ENCODE results near the gene ACOXL. TPM values are rescaled to one million over a fixed set of nuclear protein-coding genes. Genes with fewer than 3 reads are reported as not detected.

Gene ACOXL
- total and polyA plus RNA-seq, 3 experiments from 2014 or later: 0.27 TPM; not detected in 2

DNA sequence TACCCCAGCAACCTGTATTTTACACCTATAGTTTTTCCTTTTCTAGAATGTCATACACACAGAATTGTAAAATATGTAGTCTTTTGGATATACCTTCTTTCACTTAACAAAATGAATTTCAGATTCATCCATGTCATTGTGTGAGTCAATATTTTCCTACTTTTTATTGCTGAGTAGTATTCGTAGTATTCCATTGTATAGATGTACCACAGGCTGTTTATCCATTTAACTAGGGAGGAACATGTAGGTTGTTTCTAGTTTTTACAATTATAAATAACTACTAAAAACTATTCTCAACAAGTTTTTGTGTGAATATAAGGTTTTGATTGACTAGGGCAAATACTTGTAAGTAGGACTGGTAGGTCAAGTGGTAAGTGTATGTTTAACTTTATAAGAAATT, 187.4 kb downstream of the ACOXL start:
- POLR2A ChIA-PET: no interaction called here
- Mint-ChIP-seq H3K27ac (no peak overlapping the region), H3K4me1 (no peaks in the 10 kb centered on the region), H3K4me3 (no peak overlapping the region), H3K36me3 (peaks cover 0 to 14% (median 1%) of the 10 kb centered on the region in 3 donors), H3K9me3 (peaks cover 6 to 11% (median 7%) of the 10 kb centered on the region in 5 donors), H3K27me3 (peaks cover 9 to 11% of the 10 kb centered on the region in 2 donors)
- Histone ChIP-seq H3K4me3 (ENCODE audit: low read length) (no peak overlapping the region), H3K9me3 (ENCODE audit: low read length) (no peaks in the 10 kb centered on the region), H3K27ac (ENCODE audit: low read depth, low read length) (no peak overlapping the region), H3K4me1 (ENCODE audit: insufficient read depth, low read length) (no peaks in the 10 kb centered on the region), H3K36me3 (ENCODE audit: insufficient read depth, low read length) (no peaks in the 10 kb centered on the region), H3K27me3 (ENCODE audit: insufficient read depth, low read length, poor library complexity, severe bottlenecking) (no peaks in the 10 kb centered on the region)
- DNase-seq: no peak
- CTCF ChIA-PET: no interaction called here

DNA sequence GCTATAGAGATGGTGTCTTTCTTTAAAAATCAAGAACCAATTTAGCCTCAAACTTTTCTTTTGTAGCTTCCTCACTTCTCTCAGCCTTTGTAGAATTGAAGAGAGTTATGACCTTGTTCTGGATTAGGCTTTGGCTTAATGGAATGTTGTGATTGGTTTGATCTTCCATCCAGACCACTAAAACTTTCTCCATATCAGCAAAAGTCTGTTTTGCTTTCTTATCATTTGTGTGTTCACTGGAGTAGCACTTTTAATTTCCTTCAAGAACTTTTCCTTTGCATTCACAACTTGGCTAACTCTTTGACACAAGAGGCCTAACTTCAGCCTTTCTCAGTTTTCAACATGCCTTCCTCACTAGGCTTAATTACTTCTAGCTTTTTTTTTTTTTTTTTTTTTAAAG, 193.1 kb downstream of the ACOXL start:
- no peak overlapping the region for H3K4me3 Mint-ChIP-seq
- H3K27ac Mint-ChIP-seq: no peak overlapping the region
- peaks cover 1 to 4% of the 10 kb centered on the region in 2 donors for H3K27me3 Mint-ChIP-seq
- peaks cover 0 to 16% (median 3%) of the 10 kb centered on the region in 3 donors for H3K36me3 Mint-ChIP-seq
- no peaks in the 10 kb centered on the region for H3K9me3 ChIP-seq (ENCODE audit: low read length)
- H3K27ac ChIP-seq (ENCODE audit: low read depth, low read length): no peak overlapping the region
- peaks cover 0 to 13% (median 8%) of the 10 kb centered on the region in 5 donors for H3K9me3 Mint-ChIP-seq
- H3K27me3 ChIP-seq (ENCODE audit: insufficient read depth, low read length, poor library complexity, severe bottlenecking): no peaks in the 10 kb centered on the region
- H3K4me3 ChIP-seq (ENCODE audit: low read length): no peak overlapping the region
- no peaks in the 10 kb centered on the region for H3K36me3 ChIP-seq (ENCODE audit: insufficient read depth, low read length)
- CTCF ChIA-PET: no interaction called here
- DNase-seq: no peak
- no peaks in the 10 kb centered on the region for H3K4me1 Mint-ChIP-seq
- POLR2A ChIA-PET: no interaction called here
- no peaks in the 10 kb centered on the region for H3K4me1 ChIP-seq (ENCODE audit: insufficient read depth, low read length)

DNA sequence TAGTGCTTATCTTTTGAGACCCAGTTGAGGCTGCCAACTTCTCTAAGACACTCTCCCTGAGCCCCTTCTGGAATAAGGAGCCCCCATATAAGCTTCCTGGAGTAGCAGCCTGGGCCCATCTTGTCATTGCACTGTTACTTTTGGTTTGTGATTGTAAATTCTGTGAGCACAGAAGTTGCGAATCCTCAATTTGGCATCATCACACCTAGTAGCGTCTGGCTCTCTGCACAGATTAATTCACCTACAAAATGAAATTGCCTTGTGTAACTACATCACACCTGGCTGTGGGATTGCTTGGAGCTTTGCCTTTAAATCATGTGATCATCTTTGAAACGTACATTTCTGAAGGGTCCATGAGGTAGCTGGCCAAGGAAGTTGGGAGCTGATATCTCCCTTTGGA, 195.2 kb downstream of the ACOXL start:
- Mint-ChIP-seq H3K4me1 (no peaks in the 10 kb centered on the region), H3K27me3 (peaks cover 1 to 7% of the 10 kb centered on the region in 2 donors), H3K27ac (no peak overlapping the region), H3K36me3 (peaks cover 0 to 20% (median 3%) of the 10 kb centered on the region in 3 donors), H3K4me3 (no peak overlapping the region), H3K9me3 (peaks cover 0 to 17% (median 13%) of the 10 kb centered on the region in 5 donors)
- Histone ChIP-seq H3K27ac (ENCODE audit: low read depth, low read length) (no peak overlapping the region), H3K9me3 (ENCODE audit: low read length) (no peaks in the 10 kb centered on the region), H3K4me3 (ENCODE audit: low read length) (no peak overlapping the region), H3K36me3 (ENCODE audit: insufficient read depth, low read length) (no peaks in the 10 kb centered on the region), H3K27me3 (ENCODE audit: insufficient read depth, low read length, poor library complexity, severe bottlenecking) (no peaks in the 10 kb centered on the region), H3K4me1 (ENCODE audit: insufficient read depth, low read length) (no peaks in the 10 kb centered on the region)
- DNase-seq: no peak
- ChIA-PET POLR2A (no interaction called here), CTCF (no interaction called here)

DNA sequence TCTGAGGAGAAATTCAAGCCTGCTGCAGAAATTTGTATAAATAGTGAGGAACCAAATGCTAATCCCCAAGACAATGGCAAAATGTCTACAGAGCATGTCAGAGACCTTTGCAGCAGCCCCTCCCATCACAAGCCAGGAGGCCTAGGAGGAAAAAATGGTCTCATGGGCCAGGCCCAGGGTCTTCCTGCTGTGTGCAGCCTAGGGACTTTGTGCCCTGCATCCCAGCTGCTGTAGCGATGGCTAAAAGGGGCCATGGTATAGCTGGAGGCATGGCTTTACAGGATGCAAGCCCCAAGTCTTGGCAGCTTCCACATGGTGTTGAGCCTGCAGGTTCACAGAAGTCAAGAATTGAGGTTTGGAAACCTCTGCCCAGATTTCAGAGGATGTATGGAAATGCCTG, 197.2 kb downstream of the ACOXL start:
- ChIA-PET CTCF (no interaction called here), POLR2A (no interaction called here)
- Mint-ChIP-seq H3K4me3 (no peak overlapping the region), H3K9me3 (peaks cover 0 to 17% (median 13%) of the 10 kb centered on the region in 5 donors), H3K4me1 (no peaks in the 10 kb centered on the region), H3K36me3 (peaks cover 0 to 20% (median 1%) of the 10 kb centered on the region in 3 donors), H3K27me3 (peaks cover 4 to 7% of the 10 kb centered on the region in 2 donors), H3K27ac (no peak overlapping the region)
- Histone ChIP-seq H3K36me3 (ENCODE audit: insufficient read depth, low read length) (no peaks in the 10 kb centered on the region), H3K4me1 (ENCODE audit: insufficient read depth, low read length) (no peaks in the 10 kb centered on the region), H3K4me3 (ENCODE audit: low read length) (no peak overlapping the region), H3K27ac (ENCODE audit: low read depth, low read length) (no peak overlapping the region), H3K27me3 (ENCODE audit: insufficient read depth, low read length, poor library complexity, severe bottlenecking) (no peaks in the 10 kb centered on the region), H3K9me3 (ENCODE audit: low read length) (no peaks in the 10 kb centered on the region)
- no peak for DNase-seq

DNA sequence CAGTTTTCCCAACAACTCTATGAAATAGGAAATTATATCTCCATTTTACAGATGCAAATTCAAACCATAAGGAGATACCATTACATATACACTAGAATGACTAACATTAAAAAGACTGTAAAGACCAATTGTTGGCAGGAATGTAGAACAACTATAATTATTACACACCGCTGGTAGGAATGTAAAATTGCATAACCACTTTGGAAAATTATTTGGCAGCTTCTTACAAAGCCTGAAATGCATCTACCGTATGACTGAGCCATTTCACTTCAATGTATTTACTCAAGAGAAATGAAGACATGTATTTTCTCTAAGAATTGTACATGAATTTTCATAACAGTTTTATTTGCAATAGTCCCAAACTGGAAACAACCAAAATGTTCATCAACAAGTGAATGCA, 199.3 kb downstream of the ACOXL start:
- H3K4me1 Mint-ChIP-seq: no peaks in the 10 kb centered on the region
- Histone ChIP-seq H3K27ac (ENCODE audit: low read depth, low read length) (no peak overlapping the region), H3K9me3 (ENCODE audit: low read length) (no peaks in the 10 kb centered on the region), H3K4me3 (ENCODE audit: low read length) (no peak overlapping the region), H3K4me1 (ENCODE audit: insufficient read depth, low read length) (no peaks in the 10 kb centered on the region), H3K36me3 (ENCODE audit: insufficient read depth, low read length) (no peaks in the 10 kb centered on the region), H3K27me3 (ENCODE audit: insufficient read depth, low read length, poor library complexity, severe bottlenecking) (no peaks in the 10 kb centered on the region)
- H3K27ac Mint-ChIP-seq: no peak overlapping the region
- H3K36me3 Mint-ChIP-seq: peaks cover 0 to 20% (median 1%) of the 10 kb centered on the region in 3 donors
- ChIA-PET CTCF (no interaction called here), POLR2A (no interaction called here)
- H3K4me3 Mint-ChIP-seq: no peak overlapping the region
- no peak for DNase-seq
- peaks cover 4 to 10% of the 10 kb centered on the region in 2 donors for H3K27me3 Mint-ChIP-seq
- H3K9me3 Mint-ChIP-seq: peaks cover 0 to 17% (median 13%) of the 10 kb centered on the region in 5 donors

DNA sequence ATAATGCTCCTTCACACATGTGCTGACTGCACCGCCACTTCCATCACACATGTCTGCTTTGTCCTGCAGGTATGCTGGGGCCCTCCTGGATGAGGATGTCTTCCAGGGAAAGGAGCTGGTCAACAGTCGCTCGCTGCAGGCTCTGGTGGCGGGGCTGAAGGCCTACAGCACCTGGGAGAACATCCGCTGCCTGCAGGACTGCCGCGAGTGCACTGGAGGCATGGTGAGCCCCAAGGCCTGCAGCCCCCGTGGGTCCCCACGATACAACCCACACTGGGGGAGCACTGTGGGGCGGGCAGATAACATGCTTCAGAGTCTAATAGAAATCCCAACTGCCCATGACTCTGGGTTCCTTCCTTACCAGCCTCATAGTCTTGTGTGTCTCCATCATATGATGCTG, 201.0 kb downstream of the ACOXL start:
- POLR2A ChIA-PET: no interaction called here
- no peak overlapping the region for H3K27ac ChIP-seq (ENCODE audit: low read depth, low read length)
- peaks cover 0 to 17% (median 13%) of the 10 kb centered on the region in 5 donors for H3K9me3 Mint-ChIP-seq
- no peaks in the 10 kb centered on the region for H3K27me3 ChIP-seq (ENCODE audit: insufficient read depth, low read length, poor library complexity, severe bottlenecking)
- H3K4me3 Mint-ChIP-seq: no peak overlapping the region
- no peaks in the 10 kb centered on the region for H3K4me1 ChIP-seq (ENCODE audit: insufficient read depth, low read length)
- no peak overlapping the region for H3K27ac Mint-ChIP-seq
- H3K9me3 ChIP-seq (ENCODE audit: low read length): no peaks in the 10 kb centered on the region
- CTCF ChIA-PET: no interaction called here
- no peaks in the 10 kb centered on the region for H3K36me3 ChIP-seq (ENCODE audit: insufficient read depth, low read length)
- peaks cover 4 to 10% of the 10 kb centered on the region in 2 donors for H3K27me3 Mint-ChIP-seq
- no peak for DNase-seq
- H3K4me3 ChIP-seq (ENCODE audit: low read length): no peak overlapping the region
- no peaks in the 10 kb centered on the region for H3K4me1 Mint-ChIP-seq
- H3K36me3 Mint-ChIP-seq: peaks cover 0 to 16% (median 0%) of the 10 kb centered on the region in 3 donors

DNA sequence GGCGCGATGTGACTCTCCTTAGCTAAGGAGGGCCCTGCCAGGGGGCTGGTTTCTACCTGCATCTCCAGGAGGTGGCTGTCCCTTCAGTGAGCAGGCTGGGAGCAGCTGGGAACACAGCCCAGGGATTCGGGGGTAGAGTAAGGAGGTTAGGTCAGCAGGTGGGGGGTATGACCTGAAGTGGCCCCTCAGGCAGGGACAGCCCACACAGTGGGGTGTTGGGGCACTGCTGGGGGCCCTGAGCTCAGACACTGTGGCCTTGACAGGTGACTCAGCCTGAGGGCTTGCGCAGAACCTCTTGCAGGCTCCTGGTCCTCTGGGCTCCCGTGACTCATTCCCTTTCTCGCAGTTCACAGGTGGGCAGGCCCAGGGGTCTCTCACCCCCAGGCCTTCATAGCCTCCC, 202.6 kb downstream of the ACOXL start:
- Histone ChIP-seq H3K27ac (ENCODE audit: low read depth, low read length) (no peak overlapping the region), H3K36me3 (ENCODE audit: insufficient read depth, low read length) (no peaks in the 10 kb centered on the region), H3K9me3 (ENCODE audit: low read length) (no peaks in the 10 kb centered on the region), H3K4me1 (ENCODE audit: insufficient read depth, low read length) (no peaks in the 10 kb centered on the region), H3K4me3 (ENCODE audit: low read length) (no peak overlapping the region), H3K27me3 (ENCODE audit: insufficient read depth, low read length, poor library complexity, severe bottlenecking) (no peaks in the 10 kb centered on the region)
- peak overlapping the region in 1 of 8 donors; percentile 74 for H3K27ac Mint-ChIP-seq
- no peak for DNase-seq
- H3K4me1 Mint-ChIP-seq: no peaks in the 10 kb centered on the region
- H3K4me3 Mint-ChIP-seq: no peak overlapping the region
- peaks cover 0 to 9% (median 0%) of the 10 kb centered on the region in 3 donors for H3K36me3 Mint-ChIP-seq
- H3K9me3 Mint-ChIP-seq: peaks cover 0 to 9% (median 8%) of the 10 kb centered on the region in 5 donors
- POLR2A ChIA-PET: no interaction called here
- CTCF ChIA-PET: no interaction called here
- peaks cover 4 to 10% of the 10 kb centered on the region in 2 donors for H3K27me3 Mint-ChIP-seq

DNA sequence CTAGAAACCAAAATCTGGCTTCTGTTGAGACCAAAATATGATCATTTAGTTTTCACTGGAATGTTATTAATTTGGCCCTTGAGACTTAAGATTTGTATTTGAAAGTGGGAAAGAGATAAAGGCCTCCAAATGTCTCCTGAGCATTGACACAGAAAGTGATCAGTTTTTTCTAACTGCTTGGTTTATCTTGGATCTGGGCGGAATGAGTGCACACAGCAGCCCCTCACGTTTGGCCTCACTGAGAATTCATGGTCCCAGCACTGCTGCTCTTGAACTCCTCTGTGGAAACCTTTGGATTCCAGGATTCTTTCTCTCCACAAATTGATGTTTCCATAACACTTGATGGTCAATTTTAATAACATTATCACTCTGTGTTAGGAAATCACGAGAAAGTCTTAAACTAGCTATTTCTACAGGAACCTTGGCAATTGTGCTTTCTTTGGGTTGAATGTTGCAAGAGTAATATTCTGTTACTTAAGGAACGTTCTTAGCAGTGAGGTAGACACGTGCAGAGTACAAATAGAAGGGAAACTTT, 208.1 kb downstream of the ACOXL start:
- CTCF ChIA-PET: no interaction called here
- Histone ChIP-seq H3K4me3 (ENCODE audit: low read length) (no peak overlapping the region), H3K36me3 (ENCODE audit: insufficient read depth, low read length) (no peaks in the 10 kb centered on the region), H3K9me3 (ENCODE audit: low read length) (no peaks in the 10 kb centered on the region), H3K27me3 (ENCODE audit: insufficient read depth, low read length, poor library complexity, severe bottlenecking) (no peaks in the 10 kb centered on the region), H3K4me1 (ENCODE audit: insufficient read depth, low read length) (no peaks in the 10 kb centered on the region), H3K27ac (ENCODE audit: low read depth, low read length) (no peak overlapping the region)
- Mint-ChIP-seq H3K4me3 (no peak overlapping the region), H3K4me1 (no peaks in the 10 kb centered on the region), H3K36me3 (no peaks in the 10 kb centered on the region), H3K9me3 (no peaks in the 10 kb centered on the region), H3K27ac (no peak overlapping the region), H3K27me3 (peaks cover 0 to 3% of the 10 kb centered on the region in 2 donors)
- no peak for DNase-seq
- POLR2A ChIA-PET: no interaction called here

DNA sequence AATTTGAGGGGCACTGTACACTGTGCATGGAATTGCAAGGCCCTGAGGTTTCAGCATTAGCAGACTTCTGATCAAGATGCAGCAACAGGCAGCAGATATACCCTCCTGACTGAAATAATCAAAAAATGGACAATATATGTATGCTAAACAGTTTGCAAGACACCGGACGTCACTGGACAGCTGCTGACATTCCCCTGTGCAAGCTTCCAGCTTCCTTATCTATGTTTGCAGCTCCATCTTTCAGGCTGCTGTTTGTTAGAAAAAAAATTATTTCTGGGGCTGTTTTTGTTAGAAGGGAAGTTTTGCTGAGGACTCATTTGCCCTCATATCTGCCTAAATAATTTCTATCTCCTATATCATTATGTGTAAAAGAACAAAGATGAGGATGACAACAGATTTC, 208.9 kb downstream of the ACOXL start:
- CTCF ChIA-PET: no interaction called here

More for the DNA sequence above, 208.9 kb downstream of the ACOXL start:
- Mint-ChIP-seq H3K27ac (no peak overlapping the region), H3K4me3 (no peak overlapping the region), H3K9me3 (no peaks in the 10 kb centered on the region), H3K36me3 (no peaks in the 10 kb centered on the region), H3K4me1 (no peaks in the 10 kb centered on the region), H3K27me3 (no peaks in the 10 kb centered on the region)
- H3K9me3 ChIP-seq (ENCODE audit: low read length): no peaks in the 10 kb centered on the region
- H3K36me3 ChIP-seq (ENCODE audit: insufficient read depth, low read length): no peaks in the 10 kb centered on the region
- H3K4me1 ChIP-seq (ENCODE audit: insufficient read depth, low read length): no peaks in the 10 kb centered on the region
- no peak overlapping the region for H3K27ac ChIP-seq (ENCODE audit: low read depth, low read length)
- H3K27me3 ChIP-seq (ENCODE audit: insufficient read depth, low read length, poor library complexity, severe bottlenecking): no peaks in the 10 kb centered on the region
- POLR2A ChIA-PET: no interaction called here
- no peak for DNase-seq
- no peak overlapping the region for H3K4me3 ChIP-seq (ENCODE audit: low read length)

All from CD8-positive, alpha-beta memory T cell (primary cell).